ENCODE measurements around the gene MUC20. TPM values are rescaled to one million over a fixed set of nuclear protein-coding genes. Genes with fewer than 3 reads are reported as not detected.
"Not testable (repeated sequence)": the region's sequence is repeated elsewhere in the genome, so short reads cannot be mapped to it uniquely, and the experiment has no call there.

Gene MUC20, protein sequence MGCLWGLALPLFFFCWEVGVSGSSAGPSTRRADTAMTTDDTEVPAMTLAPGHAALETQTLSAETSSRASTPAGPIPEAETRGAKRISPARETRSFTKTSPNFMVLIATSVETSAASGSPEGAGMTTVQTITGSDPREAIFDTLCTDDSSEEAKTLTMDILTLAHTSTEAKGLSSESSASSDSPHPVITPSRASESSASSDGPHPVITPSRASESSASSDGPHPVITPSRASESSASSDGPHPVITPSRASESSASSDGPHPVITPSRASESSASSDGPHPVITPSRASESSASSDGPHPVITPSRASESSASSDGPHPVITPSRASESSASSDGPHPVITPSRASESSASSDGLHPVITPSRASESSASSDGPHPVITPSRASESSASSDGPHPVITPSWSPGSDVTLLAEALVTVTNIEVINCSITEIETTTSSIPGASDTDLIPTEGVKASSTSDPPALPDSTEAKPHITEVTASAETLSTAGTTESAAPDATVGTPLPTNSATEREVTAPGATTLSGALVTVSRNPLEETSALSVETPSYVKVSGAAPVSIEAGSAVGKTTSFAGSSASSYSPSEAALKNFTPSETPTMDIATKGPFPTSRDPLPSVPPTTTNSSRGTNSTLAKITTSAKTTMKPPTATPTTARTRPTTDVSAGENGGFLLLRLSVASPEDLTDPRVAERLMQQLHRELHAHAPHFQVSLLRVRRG
- 9.3 and 11.7 TPM in 2 replicates for total RNA-seq

DNA sequence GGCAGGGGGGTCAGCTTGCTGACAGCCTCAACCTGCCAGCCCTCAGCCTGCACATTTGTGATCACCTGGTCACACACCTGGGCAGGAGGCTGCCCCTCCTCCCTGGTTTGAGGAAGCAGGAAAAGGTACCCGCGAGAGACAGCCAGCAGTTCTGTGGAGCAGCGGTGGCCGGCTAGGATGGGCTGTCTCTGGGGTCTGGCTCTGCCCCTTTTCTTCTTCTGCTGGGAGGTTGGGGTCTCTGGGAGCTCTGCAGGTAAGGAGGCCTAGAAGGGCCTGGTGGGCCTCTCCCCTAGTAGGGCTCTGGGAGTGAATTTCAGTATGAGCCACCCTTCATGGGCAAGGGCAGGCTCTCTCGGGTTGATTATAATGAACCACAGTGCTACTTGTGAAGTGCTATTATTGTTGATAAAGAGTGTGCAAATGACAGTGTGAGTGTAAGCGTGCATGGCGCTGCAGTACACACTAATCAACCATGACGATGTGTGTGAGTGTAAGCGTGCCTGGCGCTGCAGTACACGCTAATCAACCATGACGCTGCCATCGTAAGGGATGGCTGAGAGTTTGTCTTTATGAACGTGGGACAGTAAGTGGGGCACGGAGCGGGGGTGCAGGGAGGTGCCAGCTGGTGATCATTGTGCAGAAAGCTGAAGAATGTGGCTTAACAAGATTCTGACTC lies at the start of gene MUC20:
Gene MUC20, plus strand, starts transcription at position 148 of the 676 bp plus-strand sequence. Its CDS starts 30 bp downstream, at position 178.
- DNase-seq (ENCODE audit: low read depth); H3K4me3 ChIP-seq (ENCODE audit: low read depth, low read length): not testable (repeated sequence)

DNA sequence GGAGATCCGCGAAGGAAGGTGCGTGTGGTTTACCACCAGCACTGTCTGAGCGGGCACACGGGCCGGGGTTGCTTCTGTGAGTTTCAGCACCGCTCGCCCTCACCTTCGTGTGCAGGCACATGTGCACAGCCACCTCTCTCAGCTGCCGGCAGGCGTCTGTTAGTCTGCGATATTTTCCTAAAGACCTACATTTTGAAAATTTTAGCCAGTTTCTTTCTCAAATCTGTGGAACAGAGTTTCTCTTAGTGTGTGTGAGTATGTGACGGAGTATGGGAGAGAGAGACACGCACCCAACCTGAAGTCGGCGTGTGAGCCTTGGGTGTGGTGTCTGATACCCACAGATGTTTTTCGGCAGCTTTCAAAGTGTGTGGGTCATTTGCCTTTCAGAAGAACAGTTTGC lies 49.5 kb upstream of the MUC20 start:
- H3K4me3 ChIP-seq (ENCODE audit: low read depth, low read length); DNase-seq (ENCODE audit: low read depth): not testable (repeated sequence)

DNA sequence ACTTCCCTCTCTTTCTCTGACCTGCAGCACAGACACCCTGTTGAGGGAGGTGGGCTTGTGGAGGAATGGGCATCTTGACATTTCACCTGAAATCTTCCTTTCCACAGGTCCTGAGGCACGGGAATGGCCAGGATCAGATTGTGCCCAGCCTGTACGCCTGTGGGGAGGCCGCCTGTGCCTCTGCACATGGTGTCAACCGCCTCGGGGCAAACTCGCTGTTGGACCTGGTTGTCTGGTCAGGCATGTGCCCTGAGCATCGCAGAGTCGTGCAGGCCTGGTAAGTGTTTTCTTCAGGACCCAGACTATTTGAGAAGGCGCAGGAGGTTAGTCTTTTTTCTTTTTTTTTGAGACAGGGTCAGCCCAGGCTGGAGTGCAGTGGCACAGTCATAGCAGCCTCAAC lies 47.1 kb upstream of the MUC20 start:
- DNase-seq (ENCODE audit: low read depth): not testable (repeated sequence)

DNA sequence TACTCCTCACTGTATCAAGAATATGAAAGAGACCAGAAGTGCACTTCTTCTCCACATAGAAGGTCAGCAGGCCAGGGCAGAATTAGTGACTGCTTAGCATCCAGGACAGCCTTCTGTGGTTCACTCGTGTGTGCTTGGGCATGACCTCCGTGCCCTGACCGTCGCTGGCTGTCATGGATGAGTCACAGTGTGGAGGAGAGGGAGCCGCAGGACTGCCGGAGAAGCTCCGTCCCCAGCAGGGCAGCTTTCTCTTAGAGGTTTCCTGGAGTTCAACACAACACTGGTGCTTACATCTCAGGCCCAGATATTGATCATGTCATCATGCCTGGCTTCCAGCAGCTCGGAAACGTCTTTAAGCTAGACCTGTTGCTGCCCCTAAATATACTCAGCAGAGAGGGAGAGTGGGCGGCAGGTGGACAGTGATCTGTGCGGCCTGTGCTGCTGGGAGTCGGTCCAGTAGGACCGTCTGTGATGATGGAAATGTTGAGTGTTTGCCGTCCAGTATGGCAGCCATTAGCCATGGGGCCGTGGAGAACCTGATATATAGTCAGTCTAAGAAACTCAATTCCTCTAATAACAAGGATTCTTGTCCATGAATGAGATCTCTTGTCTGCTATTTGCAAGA lies 42.3 kb upstream of the MUC20 start:
- not testable (repeated sequence) for DNase-seq (ENCODE audit: low read depth)

More for the DNA sequence above, 47.1 kb upstream of the MUC20 start:
- not testable (repeated sequence) for H3K4me3 ChIP-seq (ENCODE audit: low read depth, low read length)

DNA sequence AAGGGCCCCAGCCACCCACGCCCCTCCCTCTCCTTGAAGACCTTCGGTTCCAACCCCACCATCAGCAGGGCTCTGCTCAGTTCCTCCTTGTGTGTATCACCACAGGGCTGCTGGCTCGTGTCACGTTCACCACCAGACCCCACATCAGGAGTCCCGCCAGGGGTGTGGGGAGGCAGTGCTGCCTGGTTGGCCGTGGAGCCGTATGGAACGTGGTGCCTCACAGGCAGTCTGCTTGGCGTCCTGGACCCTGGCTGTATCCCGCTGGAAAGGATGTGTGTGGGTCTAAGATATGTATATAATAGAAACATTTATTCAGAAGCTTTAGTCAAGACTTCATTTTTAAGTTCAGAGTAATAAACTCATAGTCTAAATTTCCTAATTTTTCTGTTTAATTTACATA lies 40.1 kb upstream of the MUC20 start:
- DNase-seq (ENCODE audit: low read depth); H3K4me3 ChIP-seq (ENCODE audit: low read depth, low read length): not testable (repeated sequence)

More for the DNA sequence above, 42.3 kb upstream of the MUC20 start:
- H3K4me3 ChIP-seq (ENCODE audit: low read depth, low read length): not testable (repeated sequence)

DNA sequence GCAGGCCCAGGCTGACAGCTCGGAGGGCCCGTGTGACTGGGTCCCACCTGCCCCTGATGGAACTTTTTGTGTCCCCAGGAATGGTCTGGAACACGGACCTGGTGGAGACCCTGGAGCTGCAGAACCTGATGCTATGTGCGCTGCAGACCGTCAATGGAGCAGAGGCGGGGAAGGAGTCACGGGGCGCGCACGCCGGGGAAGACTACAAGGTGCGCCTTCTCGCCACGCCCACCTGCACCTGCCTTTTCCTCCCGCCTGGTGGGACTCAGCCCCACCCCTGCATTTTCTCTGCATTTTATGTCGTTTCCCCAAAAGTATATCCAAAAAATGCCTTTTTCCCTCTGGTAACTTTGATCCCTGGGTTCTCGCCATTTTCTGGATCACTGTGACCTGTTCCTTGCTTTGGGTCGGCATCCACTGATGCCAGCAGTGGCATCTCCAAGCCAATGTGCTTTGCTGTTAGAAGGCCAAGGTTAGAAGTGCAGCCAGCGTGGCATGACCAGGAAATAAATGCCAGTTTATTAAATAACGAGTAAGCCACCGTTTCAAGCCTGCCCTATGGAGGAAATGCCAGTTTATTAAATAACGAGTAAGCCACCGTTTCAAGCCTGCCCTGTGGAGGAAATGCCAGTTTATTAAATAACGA lies 39.2 kb upstream of the MUC20 start:
- H3K4me3 ChIP-seq (ENCODE audit: low read depth, low read length); DNase-seq (ENCODE audit: low read depth): not testable (repeated sequence)

DNA sequence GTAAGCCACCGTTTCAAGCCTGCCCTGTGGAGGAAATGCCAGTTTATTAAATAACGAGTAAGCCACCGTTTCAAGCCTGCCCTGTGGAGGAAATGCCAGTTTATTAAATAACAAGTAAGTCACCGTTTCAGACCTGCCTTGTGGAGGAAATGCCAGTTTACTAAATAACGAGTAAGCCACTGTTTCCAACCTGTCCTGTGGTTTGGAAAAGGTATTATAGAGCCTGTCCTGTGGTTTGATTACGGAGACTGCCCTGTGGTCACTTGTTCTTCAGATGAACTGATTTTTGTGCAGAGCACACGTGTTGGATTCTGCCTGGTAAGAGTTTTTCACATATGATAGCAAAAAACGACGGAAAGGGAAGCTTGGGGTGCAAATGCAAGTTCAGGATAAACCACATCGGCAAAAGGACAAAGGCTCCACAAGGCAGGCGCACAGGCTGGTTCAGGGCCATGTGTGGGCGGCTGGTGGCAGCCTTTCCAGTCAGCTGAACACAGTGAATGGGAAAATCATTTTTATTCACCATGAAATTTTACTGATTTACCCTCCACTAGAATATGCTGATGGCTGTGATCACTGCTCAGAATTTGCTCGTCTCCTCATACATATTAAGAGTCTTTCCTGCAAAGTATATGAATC lies 38.6 kb upstream of the MUC20 start:
- not testable (repeated sequence) for DNase-seq (ENCODE audit: low read depth); H3K4me3 ChIP-seq (ENCODE audit: low read depth, low read length)

DNA sequence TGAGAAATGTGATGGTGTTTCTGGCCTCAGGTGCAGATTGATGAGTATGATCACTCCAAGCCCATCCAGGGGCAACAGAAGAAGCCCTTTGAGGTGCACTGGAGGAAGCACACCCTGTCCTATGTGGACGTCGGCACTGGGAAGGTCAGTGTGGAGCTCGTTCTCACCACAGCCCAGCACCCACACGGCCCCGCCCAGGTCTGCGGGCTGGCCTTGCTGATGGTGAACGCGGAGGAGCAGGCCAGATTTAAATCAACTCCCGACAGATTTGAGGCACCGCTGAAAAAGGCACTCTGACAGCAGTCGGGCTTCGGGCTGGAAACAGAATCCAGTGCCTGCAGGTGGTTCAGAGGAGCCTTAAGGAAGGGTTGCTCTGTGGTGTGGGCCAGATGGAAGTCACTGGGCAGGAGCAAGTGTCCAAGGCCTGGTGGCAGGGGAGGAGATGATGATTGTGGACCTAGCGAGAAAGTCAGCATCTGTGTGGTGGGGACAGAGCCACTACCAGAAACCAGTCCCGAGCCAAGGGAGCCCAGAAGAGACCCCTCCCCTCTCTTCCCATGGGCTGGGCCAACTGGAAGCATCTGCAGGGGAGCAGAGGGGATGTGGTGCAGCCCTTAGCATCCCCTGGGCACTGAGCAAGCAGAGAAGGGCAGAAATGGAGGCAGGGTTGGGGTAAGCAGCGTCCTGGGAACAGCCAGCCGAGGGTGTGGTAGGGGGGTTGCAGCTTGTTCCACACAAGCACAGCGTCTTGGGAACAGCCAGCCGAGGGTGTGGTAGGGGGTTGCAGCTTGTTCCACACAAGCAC lies 36.9 kb upstream of the MUC20 start:
- H3K4me3 ChIP-seq (ENCODE audit: low read depth, low read length); DNase-seq (ENCODE audit: low read depth): not testable (repeated sequence)

DNA sequence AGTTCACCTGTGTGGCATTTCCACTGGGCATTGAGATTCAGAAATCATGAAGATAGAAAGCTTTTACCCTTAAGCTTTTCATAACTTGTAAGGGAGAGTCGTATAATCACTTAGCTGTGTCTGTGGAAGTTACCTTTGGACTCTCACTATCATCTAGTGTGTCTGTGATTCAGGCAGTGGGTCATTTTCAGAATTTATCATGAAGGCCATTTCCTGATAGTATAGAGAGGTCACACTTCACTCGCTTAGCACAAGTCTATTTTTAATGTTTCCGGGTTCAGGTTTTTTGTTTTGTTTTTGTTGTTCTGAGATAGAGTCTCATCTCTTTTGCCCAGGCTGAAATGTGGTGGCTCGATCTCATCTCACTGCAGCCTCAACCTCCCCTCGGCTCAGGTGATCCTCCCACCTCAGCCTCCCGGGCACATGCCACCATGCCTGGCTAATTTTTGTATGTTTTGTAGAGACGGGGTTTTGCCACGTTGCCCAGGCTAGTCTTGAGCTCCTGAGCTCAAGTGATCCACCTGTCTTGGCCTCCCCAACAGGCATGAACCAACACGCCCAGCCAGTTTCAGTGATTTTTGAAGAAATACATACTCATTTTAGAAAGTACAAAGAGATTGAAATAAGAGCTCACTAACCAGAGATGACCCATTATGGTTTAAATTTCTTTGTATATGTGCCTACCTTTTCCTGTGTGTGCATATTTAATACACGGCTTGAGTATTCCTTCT lies 36.1 kb upstream of the MUC20 start:
- not testable (repeated sequence) for DNase-seq (ENCODE audit: low read depth); H3K4me3 ChIP-seq (ENCODE audit: low read depth, low read length)

DNA sequence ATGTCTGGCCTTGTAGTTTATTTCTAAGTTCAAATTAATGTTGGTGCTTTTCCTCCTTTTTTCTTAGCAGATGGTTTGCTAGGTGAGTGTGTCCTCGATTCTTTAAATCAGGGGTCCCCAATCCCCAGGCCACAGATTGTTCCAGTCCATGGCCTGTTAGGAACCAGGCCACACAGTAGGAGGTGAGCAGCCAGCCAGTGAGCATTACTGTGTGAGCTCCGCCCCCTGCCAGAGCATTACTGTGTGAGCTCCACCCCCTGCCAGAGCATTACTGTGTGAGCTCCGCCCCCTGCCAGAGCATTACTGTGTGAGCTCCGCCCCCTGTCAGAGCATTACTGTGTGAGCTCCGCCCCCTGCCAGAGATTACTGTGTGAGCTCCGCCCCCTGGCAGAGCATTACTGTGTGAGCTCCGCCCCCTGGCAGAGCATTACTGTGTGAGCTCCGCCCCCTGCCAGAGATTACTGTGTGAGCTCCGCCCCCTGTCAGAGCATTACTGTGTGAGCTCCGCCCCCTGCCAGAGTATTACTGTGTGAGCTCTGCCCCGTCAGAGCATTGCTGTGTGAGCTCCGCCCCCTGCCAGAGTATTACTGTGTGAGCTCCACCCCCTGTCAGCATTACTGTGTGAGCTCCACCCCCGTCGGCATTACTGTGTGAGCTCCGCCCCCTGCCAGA lies 34.1 kb upstream of the MUC20 start:
- not testable (repeated sequence) for H3K4me3 ChIP-seq (ENCODE audit: low read depth, low read length); DNase-seq (ENCODE audit: low read depth)

DNA sequence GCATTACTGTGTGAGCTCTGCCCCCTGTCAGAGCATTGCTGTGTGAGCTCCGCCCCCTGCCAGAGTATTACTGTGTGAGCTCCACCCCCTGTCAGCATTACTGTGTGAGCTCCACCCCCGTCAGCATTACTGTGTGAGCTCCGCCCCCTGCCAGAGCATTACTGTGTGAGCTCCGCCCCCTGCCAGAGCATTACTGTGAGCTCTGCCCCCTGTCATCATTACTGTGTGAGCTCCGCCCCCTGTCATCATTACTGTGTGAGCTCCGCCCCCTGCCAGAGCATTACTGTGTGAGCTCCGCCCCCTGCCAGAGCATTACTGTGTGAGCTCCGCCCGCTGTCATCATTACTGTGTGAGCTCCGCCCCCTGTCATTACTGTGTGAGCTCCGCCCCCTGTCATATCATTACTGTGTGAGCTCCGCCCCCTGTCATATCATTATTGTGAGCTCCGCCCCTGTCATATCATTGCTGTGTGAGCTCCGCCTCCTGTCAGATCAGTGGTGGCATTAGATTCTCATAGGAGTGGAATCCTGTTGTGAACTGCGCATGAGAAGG lies 33.5 kb upstream of the MUC20 start:
- H3K4me3 ChIP-seq (ENCODE audit: low read depth, low read length); DNase-seq (ENCODE audit: low read depth): not testable (repeated sequence)

DNA sequence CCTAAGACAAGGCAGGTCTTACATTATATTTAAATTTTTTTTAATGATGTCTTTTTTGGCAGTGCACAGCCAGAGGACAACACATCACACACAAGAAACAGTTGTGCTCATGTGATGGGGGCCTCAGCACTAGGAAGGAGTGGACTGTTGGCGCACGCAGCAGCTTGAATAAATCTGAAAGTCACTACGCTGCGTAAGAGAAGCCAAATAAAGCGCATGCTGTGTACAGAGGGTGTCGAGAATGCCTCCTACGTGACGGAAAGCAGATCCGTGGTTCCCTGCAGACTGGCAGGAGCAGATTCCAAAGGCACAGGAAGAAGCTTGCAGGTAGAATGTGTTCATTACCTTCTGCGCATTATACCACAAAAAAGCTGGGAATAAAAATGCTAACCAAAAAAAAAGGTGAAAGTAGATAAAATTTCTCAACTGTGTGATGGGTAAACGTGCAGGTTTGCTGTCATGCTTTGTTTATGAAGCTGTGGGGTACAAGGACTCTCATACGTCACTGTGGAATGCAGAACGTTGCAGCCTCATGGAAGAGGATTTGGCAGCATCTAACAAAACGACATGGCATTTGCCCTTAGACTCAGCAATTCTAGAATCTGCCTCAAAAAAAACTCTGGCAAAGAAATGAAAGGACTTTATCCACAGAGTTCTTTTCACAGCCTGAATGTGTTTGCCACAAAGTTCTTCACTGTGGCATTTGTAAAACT lies 32.2 kb upstream of the MUC20 start:
- not testable (repeated sequence) for DNase-seq (ENCODE audit: low read depth); H3K4me3 ChIP-seq (ENCODE audit: low read depth, low read length)

DNA sequence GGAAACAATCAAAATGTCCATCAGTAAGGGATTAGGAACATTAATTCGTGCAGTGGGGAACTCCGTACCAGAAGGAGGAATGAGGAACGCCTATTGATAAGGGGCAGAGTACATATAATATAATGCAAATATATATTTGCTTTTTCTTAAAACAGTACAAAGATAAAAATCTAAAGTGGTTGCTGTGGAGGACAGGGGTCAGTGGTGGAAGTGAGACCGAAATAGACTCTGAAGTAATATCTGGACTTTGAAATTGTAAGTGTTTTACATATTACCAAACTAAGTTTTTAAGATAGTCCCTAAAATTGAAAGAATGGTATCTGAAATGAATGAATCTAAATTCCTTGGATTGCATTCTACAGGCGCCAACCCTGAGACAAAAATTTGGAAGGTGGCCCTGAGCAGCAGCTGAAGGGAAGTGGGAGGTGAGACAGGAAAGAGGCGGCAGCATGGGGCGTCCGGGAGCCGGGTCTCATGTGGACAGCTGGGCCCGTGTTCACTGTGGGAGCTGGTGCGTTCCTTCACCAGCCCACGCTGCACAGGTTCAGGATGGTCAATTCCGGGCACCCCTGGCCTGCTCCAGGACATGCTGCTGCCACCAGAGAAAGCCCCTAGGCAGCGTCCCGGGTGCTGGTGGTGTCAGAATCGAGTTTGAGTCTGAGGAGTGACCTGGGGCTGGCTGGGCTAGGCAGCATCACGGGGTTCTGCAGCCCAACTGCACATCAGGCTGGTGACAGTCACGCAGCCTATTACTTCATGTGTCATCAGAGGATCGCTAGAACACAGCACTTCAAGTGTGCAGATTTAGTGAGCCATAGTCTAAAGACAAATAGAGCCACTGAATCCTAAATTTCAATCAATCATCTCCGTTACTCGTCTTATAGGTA lies 31.4 kb upstream of the MUC20 start:
- not testable (repeated sequence) for H3K4me3 ChIP-seq (ENCODE audit: low read depth, low read length); DNase-seq (ENCODE audit: low read depth)
